ENCODE data around the gene HUNK.

GRCh38 chr21:32046191-32046590 is 173.4 kb downstream of the HUNK start:
- TF ChIP-seq GATA2 (IDR thresholded peaks at IDR 0.05; ENCODE audit: low read depth, low read length) (no peak), GATA3 (IDR thresholded peaks at IDR 0.05; ENCODE audit: low read depth, low read length) (no peak)

Data from SH-SY5Y (cell line).